ENCODE data around the gene KRT83. TPM values are rescaled to one million over a fixed set of nuclear protein-coding genes. Genes with fewer than 3 reads are reported as not detected.
"Not testable (repeated sequence)": the region's sequence is repeated elsewhere in the genome, so short reads cannot be mapped to it uniquely, and the experiment has no call there.

KRT83 gene
- polyA plus RNA-seq, 6 donors from 2014 or later: not detected

DNA sequence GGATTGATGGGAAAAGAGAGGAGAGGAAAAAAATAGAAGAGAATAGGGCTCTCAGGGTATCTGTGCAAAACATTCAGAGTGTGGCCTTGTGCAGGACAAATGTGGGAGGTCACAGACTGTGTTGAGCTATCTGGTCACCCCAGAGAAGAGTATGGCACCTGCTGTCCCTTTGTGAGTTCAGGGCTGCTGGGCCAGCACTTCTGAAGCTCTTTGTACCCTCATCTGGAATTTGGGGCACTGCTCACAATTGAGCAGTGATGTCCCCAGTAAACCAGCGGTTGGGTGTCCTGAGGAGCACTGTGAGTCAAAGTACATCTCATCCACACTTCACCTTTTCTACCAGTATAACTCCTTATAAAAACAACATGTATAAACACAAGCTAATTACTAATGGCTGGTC is 27.3 kb downstream of the KRT83 start:
- H3K9me3 Mint-ChIP-seq: peaks cover 0 to 5% (median 0%) of the 10 kb centered on the region in 7 donors
- no peaks in the 10 kb centered on the region for H3K4me1 Mint-ChIP-seq
- no peak for ATAC-seq (ENCODE audit: low read depth in 2 of 2)
- H3K27me3 Mint-ChIP-seq: peaks cover 25 to 44% (median 40%) of the 10 kb centered on the region in 3 donors
- no peak overlapping the region for H3K27ac Mint-ChIP-seq
- H3K36me3 Mint-ChIP-seq: no peaks in the 10 kb centered on the region
- H3K4me3 Mint-ChIP-seq: no peak overlapping the region
- DNase-seq: no peak

- Mint-ChIP-seq H3K27ac (no peak within 1 kb of the TSS), H3K9me3 (peaks cover 0 to 5% (median 0%) of the 10 kb centered on the region in 7 donors), H3K4me1 (peaks cover 0 to 6% (median 2%) of the 10 kb centered on the region in 3 donors), H3K36me3 (no peaks in the 10 kb centered on the region), H3K4me3 (no peak within 1 kb of the TSS), H3K27me3 (peaks cover 16 to 39% (median 37%) of the 10 kb centered on the region in 3 donors)
- DNase-seq (no peak), ATAC-seq (ENCODE audit: low read depth in 2 of 2) (no peak)
Measured at GRCh38 chr12:52291267-52291935, 29.8 kb downstream of the KRT83 start, which contains the start of gene KRT81. Gene KRT81 (minus strand): TSS chr12:52291534. CDS start chr12:52291465, 69 bp downstream.

DNA sequence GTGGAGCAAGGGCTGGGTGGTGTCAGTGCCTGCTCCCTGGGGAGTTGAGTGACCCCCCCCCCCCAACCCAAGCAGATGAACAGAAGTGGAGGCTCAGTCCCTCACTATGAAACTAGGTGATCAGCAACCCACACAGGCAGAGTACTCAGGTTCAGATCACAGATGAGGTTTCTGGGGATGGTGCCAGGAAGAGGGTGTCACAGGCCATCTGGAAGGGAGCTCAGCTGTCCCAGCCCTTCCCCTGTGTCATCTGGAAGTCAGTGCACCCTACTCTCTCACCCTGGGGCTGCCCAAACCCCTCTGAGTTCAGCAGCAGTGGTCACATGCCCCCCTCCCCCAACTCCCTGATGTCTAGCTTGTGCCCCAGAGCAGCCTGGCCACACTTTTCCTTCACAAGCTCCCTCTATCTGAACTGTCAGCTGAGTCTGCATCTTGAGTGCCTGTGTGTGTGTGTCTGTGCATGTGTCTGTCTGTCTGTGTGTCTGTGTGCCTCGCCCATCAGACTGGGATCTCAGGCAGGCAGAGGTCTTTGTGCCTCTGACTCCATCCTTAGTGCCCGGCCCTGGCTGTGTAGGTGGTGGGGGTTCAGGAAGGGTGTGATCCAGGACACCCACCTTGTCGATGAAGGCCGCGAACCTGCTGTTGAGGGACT is 30.6 kb downstream of the KRT83 start:
- not testable (repeated sequence) for ATAC-seq (ENCODE audit: low read depth in 2 of 2); H3K9me3 Mint-ChIP-seq; H3K4me1 Mint-ChIP-seq; DNase-seq; H3K27ac Mint-ChIP-seq; H3K4me3 Mint-ChIP-seq; H3K36me3 Mint-ChIP-seq
- H3K27me3 Mint-ChIP-seq: peaks cover 11 to 34% (median 31%) of the 10 kb centered on the region in 3 donors

GRCh38 chr12:52287816-52288805 is 33.1 kb downstream of the KRT83 start:
- H3K4me3 Mint-ChIP-seq: peak overlapping the region in 1 of 8 donors; percentile 57

DNA sequence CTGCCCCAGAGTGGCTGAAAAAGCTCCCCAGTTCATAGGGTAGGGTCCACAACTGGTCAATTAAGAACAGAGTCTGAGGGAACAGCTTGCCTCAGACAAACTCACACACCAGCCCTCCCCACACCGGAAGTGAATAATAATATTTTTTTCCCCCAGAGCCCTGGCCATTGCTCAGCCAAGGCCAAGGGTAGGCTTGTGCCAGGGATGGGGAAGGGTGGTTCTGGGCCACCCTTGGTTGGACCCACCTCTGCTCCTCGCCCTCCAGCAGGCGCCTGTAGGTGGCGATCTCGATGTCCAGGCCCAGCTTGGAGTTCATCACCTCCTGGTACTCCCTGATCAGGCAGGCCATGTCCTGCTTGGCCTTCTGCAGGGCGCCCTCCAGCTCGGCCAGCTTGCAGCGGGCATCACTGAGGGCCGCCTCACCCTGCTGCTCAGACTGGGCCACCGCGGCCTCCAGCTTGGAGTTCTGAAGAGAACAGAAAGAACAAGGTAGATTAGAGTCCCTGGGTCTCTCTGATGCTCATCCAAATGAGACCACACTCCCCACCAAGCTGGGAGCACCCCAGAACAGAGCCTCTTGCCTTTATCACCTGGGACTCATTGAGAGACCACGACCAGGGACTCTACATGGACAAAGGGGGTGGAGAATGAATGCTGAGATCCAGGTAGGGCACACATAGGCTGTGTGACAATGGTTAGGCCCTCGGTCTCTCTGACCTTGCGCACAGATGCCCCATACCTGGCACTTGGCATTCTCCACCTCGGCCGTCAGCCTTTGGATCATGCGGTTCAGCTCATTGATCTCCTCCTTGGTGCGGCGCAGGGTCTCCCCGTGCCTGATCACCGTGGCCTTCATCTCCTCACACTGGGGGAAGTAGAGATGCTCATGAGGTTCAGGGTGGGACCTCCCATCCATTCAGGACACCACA is 34.1 kb downstream of the KRT83 start:
- Mint-ChIP-seq H3K27me3 (peaks cover 0 to 21% (median 13%) of the 10 kb centered on the region in 3 donors), H3K27ac (peak overlapping the region in 1 of 6 donors; percentile 33)
- not testable (repeated sequence) for ATAC-seq (ENCODE audit: low read depth in 2 of 2); H3K4me1 Mint-ChIP-seq; H3K9me3 Mint-ChIP-seq; H3K36me3 Mint-ChIP-seq; DNase-seq; H3K4me3 Mint-ChIP-seq

More at GRCh38 chr12:52287816-52288805, 33.1 kb downstream of the KRT83 start:
- peaks cover 4 to 25% (median 18%) of the 10 kb centered on the region in 3 donors for H3K27me3 Mint-ChIP-seq
- not testable (repeated sequence) for H3K36me3 Mint-ChIP-seq; DNase-seq; H3K27ac Mint-ChIP-seq; H3K9me3 Mint-ChIP-seq; H3K4me1 Mint-ChIP-seq; ATAC-seq (ENCODE audit: low read depth in 2 of 2)

DNA sequence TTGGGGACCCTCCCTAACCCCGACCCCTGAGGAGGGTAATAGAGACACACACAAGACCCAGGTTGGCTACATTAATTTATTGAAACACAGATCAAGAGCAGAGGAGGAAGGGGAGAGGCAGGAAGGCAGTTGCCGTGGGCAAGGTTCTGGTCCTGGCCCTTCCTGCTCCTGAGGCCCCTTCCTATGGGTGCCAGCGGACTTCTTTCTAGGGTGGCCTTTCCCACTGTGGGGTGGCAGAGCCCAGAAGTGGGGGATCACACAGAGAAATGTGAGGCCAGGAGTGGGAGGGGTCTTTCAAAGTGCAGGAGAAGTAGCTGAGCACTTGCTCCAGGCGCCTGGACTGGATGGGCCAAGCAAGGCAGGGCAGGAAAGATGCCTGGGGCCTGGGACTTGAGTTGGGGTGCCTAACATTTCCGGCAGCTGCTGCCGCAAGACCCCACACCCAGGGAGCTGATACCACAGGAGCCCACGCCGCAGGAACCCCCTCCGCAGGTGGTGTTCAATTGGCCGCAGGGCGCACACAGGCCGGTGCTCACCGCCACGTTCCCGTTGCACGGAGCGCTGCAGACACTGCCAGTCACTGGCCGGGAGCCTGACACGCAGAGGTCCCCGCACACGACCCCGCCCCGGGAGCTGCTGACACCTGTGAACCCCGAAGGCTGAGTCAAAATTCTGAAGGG is 35.2 kb downstream of the KRT83 start:
- DNase-seq (no peak), ATAC-seq (ENCODE audit: low read depth in 2 of 2) (no peak)
- H3K36me3 Mint-ChIP-seq: no peaks in the 10 kb centered on the region
- H3K27me3 Mint-ChIP-seq: peaks cover 0 to 13% (median 6%) of the 10 kb centered on the region in 3 donors
- H3K4me3 Mint-ChIP-seq: peak overlapping the region in 1 of 8 donors; percentile 65
- H3K9me3 Mint-ChIP-seq: no peaks in the 10 kb centered on the region
- peaks cover 0 to 6% (median 2%) of the 10 kb centered on the region in 3 donors for H3K4me1 Mint-ChIP-seq
- no peak overlapping the region for H3K27ac Mint-ChIP-seq

DNA sequence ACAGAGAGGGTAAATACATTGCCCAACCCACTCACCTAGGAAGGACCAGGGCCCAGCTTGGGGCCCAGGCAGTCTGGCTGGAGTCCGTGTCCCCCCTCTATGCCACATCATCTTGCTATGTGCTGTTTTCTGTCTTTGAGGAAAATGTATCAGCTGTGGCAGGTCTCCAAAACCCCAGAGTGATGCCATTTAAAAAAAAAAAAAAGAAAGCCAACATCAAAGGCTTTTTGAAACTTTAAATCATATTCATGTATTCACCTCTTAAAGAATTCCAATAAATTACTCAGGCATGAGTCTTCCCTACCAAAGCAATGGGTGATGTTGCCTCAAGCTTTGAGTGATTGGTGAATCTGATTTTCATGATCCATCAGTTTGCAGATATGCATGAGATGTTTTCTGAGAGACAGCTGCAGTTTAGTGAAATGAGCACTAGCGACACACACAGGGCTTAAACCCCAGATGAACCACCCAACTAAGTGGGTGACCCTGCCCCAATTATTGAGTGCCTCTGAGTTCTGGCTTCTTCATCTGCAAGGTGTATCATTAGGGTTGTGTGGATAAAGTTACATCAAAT is 35.9 kb downstream of the KRT83 start:
- no peak overlapping the region for H3K4me3 Mint-ChIP-seq
- H3K9me3 Mint-ChIP-seq: no peaks in the 10 kb centered on the region
- H3K4me1 Mint-ChIP-seq: peaks cover 0 to 6% (median 2%) of the 10 kb centered on the region in 3 donors
- peaks cover under 1 to 13% (median 7%) of the 10 kb centered on the region in 3 donors for H3K27me3 Mint-ChIP-seq
- H3K27ac Mint-ChIP-seq: no peak overlapping the region
- ATAC-seq (ENCODE audit: low read depth in 2 of 2) (no peak), DNase-seq (no peak)
- H3K36me3 Mint-ChIP-seq: no peaks in the 10 kb centered on the region

- no peak for DNase-seq
- Mint-ChIP-seq H3K9me3 (no peaks in the 10 kb centered on the region), H3K27ac (peak overlapping the region in 1 of 6 donors; percentile 21), H3K27me3 (peaks cover 7 to 19% (median 13%) of the 10 kb centered on the region in 3 donors), H3K4me3 (no peak overlapping the region), H3K36me3 (no peaks in the 10 kb centered on the region), H3K4me1 (peaks cover 0 to 6% (median 2%) of the 10 kb centered on the region in 3 donors)
- no peak for ATAC-seq (ENCODE audit: low read depth in 2 of 2)
Measured at GRCh38 chr12:52284562-52285171, 36.5 kb downstream of the KRT83 start.

DNA sequence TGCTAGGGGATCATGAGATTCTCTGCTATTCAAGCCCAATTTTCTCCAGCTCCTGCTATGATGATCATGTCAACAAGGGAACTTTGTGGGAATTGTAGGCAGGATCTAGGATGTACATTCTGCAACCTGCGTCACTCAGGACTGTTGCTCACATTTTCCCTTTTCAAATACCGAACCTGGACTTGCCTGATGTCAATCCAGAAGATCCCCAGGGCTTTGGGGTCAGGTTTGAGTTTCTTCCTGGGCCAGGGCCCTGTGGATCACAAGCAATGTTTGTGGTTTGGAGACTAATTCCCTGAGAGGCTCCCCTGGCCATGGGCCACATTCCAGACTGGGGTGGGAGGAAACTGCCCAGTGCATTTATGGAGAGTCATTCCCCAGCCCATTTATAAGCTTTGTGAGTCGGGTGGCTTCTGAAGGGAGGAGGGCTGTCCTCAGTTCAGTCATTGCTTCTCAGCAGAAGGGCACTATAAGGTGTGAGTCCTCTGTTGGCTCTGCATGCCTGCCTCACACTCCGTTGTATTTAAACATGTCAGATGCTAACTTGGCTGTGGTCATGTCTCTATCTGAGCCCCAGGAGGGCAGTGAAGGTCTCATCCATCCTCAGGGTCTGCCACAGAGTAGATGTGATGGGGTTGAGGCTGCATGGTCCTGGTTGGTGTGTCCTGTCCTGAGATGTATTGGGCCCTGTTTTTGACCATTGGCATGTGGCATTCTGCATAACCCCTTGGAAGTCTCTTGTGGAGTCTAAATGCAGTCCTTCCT is 40.2 kb downstream of the KRT83 start:
- no peak for ATAC-seq (ENCODE audit: low read depth in 2 of 2)
- H3K27ac Mint-ChIP-seq: peak overlapping the region in 1 of 6 donors; percentile 27

GRCh38 chr12:52280319-52280795 is 40.8 kb downstream of the KRT83 start:
- no peaks in the 10 kb centered on the region for H3K36me3 Mint-ChIP-seq
- DNase-seq: no peak
- peak overlapping the region in 1 of 6 donors; percentile 27 for H3K27ac Mint-ChIP-seq
- H3K4me3 Mint-ChIP-seq: no peak overlapping the region
- H3K27me3 Mint-ChIP-seq: peaks cover 28 to 48% (median 47%) of the 10 kb centered on the region in 3 donors
- no peak for ATAC-seq (ENCODE audit: low read depth in 2 of 2)
- H3K4me1 Mint-ChIP-seq: peaks cover 4 to 6% (median 4%) of the 10 kb centered on the region in 3 donors
- no peaks in the 10 kb centered on the region for H3K9me3 Mint-ChIP-seq

More for the DNA sequence above, 40.2 kb downstream of the KRT83 start:
- Mint-ChIP-seq H3K4me3 (no peak overlapping the region), H3K36me3 (no peaks in the 10 kb centered on the region), H3K4me1 (peaks cover 4 to 6% (median 4%) of the 10 kb centered on the region in 3 donors), H3K27me3 (peaks cover 27 to 47% (median 42%) of the 10 kb centered on the region in 3 donors), H3K9me3 (no peaks in the 10 kb centered on the region)
- no peak for DNase-seq
